ENCODE results near the gene PLPP2.

DNA sequence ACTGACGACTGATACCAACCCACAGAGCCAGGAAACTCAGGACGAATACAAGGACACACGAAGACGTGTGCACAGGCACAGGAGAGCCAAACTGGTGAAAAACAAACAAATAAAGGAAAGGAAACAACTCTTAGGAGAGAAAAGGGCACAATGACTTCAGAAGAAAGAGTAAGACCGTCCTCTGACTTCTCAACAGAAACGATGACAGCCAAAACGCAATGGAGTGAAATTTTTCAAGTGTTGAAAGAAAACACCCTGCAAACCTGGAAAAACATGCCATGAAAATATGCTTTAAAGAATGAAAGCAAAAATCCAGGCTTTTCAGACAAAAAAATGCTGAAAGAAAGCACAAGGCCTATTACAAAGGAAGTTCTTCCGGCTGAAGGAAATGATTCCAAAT is 24.6 kb upstream of the PLPP2 start:
- TF ChIP-seq, protein P1, sequence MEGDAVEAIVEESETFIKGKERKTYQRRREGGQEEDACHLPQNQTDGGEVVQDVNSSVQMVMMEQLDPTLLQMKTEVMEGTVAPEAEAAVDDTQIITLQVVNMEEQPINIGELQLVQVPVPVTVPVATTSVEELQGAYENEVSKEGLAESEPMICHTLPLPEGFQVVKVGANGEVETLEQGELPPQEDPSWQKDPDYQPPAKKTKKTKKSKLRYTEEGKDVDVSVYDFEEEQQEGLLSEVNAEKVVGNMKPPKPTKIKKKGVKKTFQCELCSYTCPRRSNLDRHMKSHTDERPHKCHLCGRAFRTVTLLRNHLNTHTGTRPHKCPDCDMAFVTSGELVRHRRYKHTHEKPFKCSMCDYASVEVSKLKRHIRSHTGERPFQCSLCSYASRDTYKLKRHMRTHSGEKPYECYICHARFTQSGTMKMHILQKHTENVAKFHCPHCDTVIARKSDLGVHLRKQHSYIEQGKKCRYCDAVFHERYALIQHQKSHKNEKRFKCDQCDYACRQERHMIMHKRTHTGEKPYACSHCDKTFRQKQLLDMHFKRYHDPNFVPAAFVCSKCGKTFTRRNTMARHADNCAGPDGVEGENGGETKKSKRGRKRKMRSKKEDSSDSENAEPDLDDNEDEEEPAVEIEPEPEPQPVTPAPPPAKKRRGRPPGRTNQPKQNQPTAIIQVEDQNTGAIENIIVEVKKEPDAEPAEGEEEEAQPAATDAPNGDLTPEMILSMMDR (CRISPR knock-in tag; IDR thresholded peaks at IDR 0.05) = no peak
- no peak for TF ChIP-seq ZNF781 (CRISPR knock-in tag; IDR thresholded peaks at IDR 0.05; ENCODE audit: borderline replicate concordance, not compliant biosample characterization)
- TF ChIP-seq MXD4 (CRISPR knock-in tag; IDR thresholded peaks at IDR 0.05) = no peak
- TF ChIP-seq, protein P2, sequence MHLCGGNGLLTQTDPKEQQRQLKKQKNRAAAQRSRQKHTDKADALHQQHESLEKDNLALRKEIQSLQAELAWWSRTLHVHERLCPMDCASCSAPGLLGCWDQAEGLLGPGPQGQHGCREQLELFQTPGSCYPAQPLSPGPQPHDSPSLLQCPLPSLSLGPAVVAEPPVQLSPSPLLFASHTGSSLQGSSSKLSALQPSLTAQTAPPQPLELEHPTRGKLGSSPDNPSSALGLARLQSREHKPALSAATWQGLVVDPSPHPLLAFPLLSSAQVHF (CRISPR knock-in tag; IDR thresholded peaks at IDR 0.05) = no peak
- TF ChIP-seq CBX5 (CRISPR knock-in tag; IDR thresholded peaks at IDR 0.05; ENCODE audit: borderline replicate concordance) = no peak
- TF ChIP-seq ZNF441 (CRISPR knock-in tag; IDR thresholded peaks at IDR 0.05; ENCODE audit: borderline replicate concordance) = no peak
- no peak for TF ChIP-seq ARNTL (CRISPR knock-in tag; IDR thresholded peaks at IDR 0.05)
- no peak for TF ChIP-seq ATF1 (CRISPR knock-in tag; IDR thresholded peaks at IDR 0.05)
- no peak for TF ChIP-seq MXI1 (IDR thresholded peaks at IDR 0.05; ENCODE audit: borderline replicate concordance, low read depth, low read length)
- TF ChIP-seq, protein P3, sequence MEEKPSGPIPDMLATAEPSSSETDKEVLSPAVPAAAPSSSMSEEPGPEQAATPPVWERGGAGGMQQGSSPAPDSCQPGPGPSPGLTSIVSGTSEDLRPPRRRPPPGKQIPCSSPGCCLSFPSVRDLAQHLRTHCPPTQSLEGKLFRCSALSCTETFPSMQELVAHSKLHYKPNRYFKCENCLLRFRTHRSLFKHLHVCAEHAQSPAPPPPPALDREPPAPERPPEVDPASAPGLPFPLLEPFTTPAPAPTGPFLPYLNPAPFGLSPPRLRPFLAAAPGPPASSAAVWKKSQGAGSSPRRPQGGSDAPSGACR (CRISPR knock-in tag; IDR thresholded peaks at IDR 0.05) = no peak
- no peak for TF ChIP-seq ZNF274 (CRISPR knock-in tag; IDR thresholded peaks at IDR 0.05)
